DND-41 (cell line): ENCODE data around the gene IQCE.

Experiments used
- ATAC-seq: fragments of 200-7000 bp; cut with Tn5 transposase; 3 replicates; pipeline ENCODE4 v1.9.1; 2021; ENCODE audit warnings: low read depth; ENCODE audit not compliant: insufficient read depth
- DNase-seq: peaks from one replicate; pipeline ENCODE4 v3.0.0-alpha.2; 2020
- H2AFZ ChIP-seq: 2 replicates; pipeline ENCODE4 v1.6.0; 2012; ENCODE audit warnings: low read depth, low read length
- H3K27ac ChIP-seq: 2 replicates; pipeline ENCODE4 v1.5.1; 2012; ENCODE audit warnings: low read length, inconsistent platforms
- H3K27me3 ChIP-seq: fragments of 200-600 bp; sonication (generic); 2 replicates; pipeline ENCODE4 v1.6.0; 2012; ENCODE audit warnings: low read length, mild to moderate bottlenecking, inconsistent platforms; ENCODE audit not compliant: insufficient read depth, poor library complexity
- H3K36me3 ChIP-seq: 2 replicates; pipeline ENCODE4 v1.5.1; 2012; ENCODE audit warnings: low read length, inconsistent platforms; ENCODE audit not compliant: insufficient read depth
- H3K4me1 ChIP-seq: 2 replicates; pipeline ENCODE4 v1.5.1; 2012; ENCODE audit warnings: mild to moderate bottlenecking, low read length; ENCODE audit not compliant: insufficient read depth
- H3K4me2 ChIP-seq: 2 replicates; pipeline ENCODE4 v1.6.0; 2012; ENCODE audit warnings: mild to moderate bottlenecking, moderate library complexity, low read length, inconsistent platforms; ENCODE audit not compliant: insufficient read depth
- H3K4me3 ChIP-seq, 2 experiments: fragments of 200-600 bp in 1 of 2; shearing (Covaris generic) in 1 of 2; 2 replicates each; pipeline ENCODE4 v1.5.1; 2012 to 2016; ENCODE audit warnings: inconsistent platforms in 2 of 2, low read length in 2 of 2, mild to moderate bottlenecking in 2 of 2, low read depth in 1 of 2, moderate library complexity in 1 of 2
- H3K79me2 ChIP-seq: 2 replicates; pipeline ENCODE4 v1.6.0; 2012; ENCODE audit warnings: low read length, inconsistent platforms; ENCODE audit not compliant: insufficient read depth
- H3K9ac ChIP-seq: 2 replicates; pipeline ENCODE4 v1.6.0; 2012; ENCODE audit warnings: low read depth, mild to moderate bottlenecking, inconsistent platforms, low read length, moderate library complexity
- H3K9me3 ChIP-seq: 2 replicates; pipeline ENCODE4 v1.5.1; 2012; ENCODE audit warnings: low read length, moderate library complexity, mild to moderate bottlenecking, inconsistent platforms; ENCODE audit not compliant: insufficient read depth, severe bottlenecking
- H4K20me1 ChIP-seq: 2 replicates; pipeline ENCODE4 v1.6.0; 2012; ENCODE audit warnings: low read length; ENCODE audit not compliant: insufficient read depth
- CTCF ChIP-seq: IDR thresholded peaks from 2 replicates; pipeline ENCODE4 v1.5.1; 2012; ENCODE audit warnings: borderline replicate concordance, low read length, moderate library complexity, mild to moderate bottlenecking; ENCODE audit not compliant: poor library complexity, severe bottlenecking; ENCODE audit errors: extremely low read depth
- EZH2 ChIP-seq: IDR thresholded peaks from 3 replicates; pipeline ENCODE4 v1.6.1; 2012; ENCODE audit warnings: borderline replicate concordance, low read depth, mild to moderate bottlenecking, moderate library complexity, low read length, inconsistent platforms; ENCODE audit not compliant: severe bottlenecking

IQCE gene

GRCh38 chr7:2657208-2657607 is 98.4 kb downstream of the IQCE start:
- Histone ChIP-seq H4K20me1 (peaks cover 32% of the 10 kb centered on the region), H3K36me3 (peaks cover 75% of the 10 kb centered on the region), H3K27me3 (no peaks in the 10 kb centered on the region), H3K4me3 (no peak overlapping the region), H3K9me3 (no peaks in the 10 kb centered on the region), H3K4me1 (no peaks in the 10 kb centered on the region), H3K27ac (no peak overlapping the region), H2AFZ (no peak overlapping the region), H3K9ac (no peak overlapping the region), H3K79me2 (no peaks in the 10 kb centered on the region), H3K4me2 (no peak overlapping the region)
- DNase-seq: no peak
- TF ChIP-seq CTCF (no peak), EZH2 (no peak)
- ATAC-seq: no peak

GRCh38 chr7:2657920-2658671 is 99.3 kb downstream of the IQCE start:
- Histone ChIP-seq H2AFZ (no peak overlapping the region), H3K36me3 (peaks cover 75% of the 10 kb centered on the region)
- TF ChIP-seq CTCF: no peak
- TF ChIP-seq EZH2: no peak

GRCh38 chr7:2658941-2659340 is 100.2 kb downstream of the IQCE start:
- no peaks in the 10 kb centered on the region for H3K27me3 ChIP-seq
- no peak overlapping the region for H3K4me2 ChIP-seq
- no peak for TF ChIP-seq EZH2
- TF ChIP-seq CTCF: no peak
- H3K9me3 ChIP-seq: no peaks in the 10 kb centered on the region
- peaks cover 25% of the 10 kb centered on the region for H4K20me1 ChIP-seq
- no peak overlapping the region for H3K4me3 ChIP-seq
- no peak overlapping the region for H3K27ac ChIP-seq
- ATAC-seq: no peak
- no peaks in the 10 kb centered on the region for H3K4me1 ChIP-seq
- H3K36me3 ChIP-seq: peaks cover 80% of the 10 kb centered on the region
- H2AFZ ChIP-seq: no peak overlapping the region
- no peak overlapping the region for H3K9ac ChIP-seq
- DNase-seq: no peak
- no peaks in the 10 kb centered on the region for H3K79me2 ChIP-seq

More at GRCh38 chr7:2657920-2658671, 99.3 kb downstream of the IQCE start:
- Histone ChIP-seq H3K9ac (no peak overlapping the region), H4K20me1 (peaks cover 25% of the 10 kb centered on the region), H3K4me2 (no peak overlapping the region), H3K4me1 (no peaks in the 10 kb centered on the region), H3K27me3 (no peaks in the 10 kb centered on the region), H3K4me3 (no peak overlapping the region), H3K27ac (no peak overlapping the region), H3K79me2 (no peaks in the 10 kb centered on the region), H3K9me3 (no peaks in the 10 kb centered on the region)
- ATAC-seq: no peak
- no peak for DNase-seq
